ENCODE results near the gene RAB14.

DNA sequence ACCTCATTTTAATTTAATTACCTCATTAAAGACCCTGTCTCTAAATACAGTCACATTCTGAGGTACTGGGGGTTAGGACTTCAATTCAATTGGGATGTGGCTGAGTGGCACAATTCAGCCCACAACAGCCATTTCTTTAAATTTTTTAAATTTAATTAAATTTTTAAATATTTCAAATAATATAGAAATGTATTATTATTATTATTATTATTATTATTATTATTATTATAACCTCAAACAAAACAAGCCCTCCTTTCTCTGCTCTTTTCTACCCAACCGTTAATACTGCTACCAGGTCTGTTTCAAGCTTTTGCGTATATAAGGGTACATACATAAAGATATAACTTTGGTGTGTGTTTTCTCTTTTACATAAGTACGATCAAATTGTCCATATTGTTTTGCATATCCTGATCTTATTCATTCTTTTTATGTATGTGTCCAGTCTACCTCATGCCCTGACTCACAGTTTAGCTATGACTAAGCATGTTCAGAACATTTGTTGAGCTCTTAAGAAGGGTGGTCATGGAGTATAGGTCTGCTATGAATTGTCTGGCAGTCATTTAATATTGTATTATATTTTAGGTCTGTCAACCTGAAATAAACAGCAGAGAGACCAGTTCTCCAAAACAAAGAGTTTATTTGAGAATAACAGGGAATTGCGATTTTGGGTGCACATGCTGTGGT is 16.1 kb upstream of the RAB14 start:
- TF ChIP-seq, protein P1, sequence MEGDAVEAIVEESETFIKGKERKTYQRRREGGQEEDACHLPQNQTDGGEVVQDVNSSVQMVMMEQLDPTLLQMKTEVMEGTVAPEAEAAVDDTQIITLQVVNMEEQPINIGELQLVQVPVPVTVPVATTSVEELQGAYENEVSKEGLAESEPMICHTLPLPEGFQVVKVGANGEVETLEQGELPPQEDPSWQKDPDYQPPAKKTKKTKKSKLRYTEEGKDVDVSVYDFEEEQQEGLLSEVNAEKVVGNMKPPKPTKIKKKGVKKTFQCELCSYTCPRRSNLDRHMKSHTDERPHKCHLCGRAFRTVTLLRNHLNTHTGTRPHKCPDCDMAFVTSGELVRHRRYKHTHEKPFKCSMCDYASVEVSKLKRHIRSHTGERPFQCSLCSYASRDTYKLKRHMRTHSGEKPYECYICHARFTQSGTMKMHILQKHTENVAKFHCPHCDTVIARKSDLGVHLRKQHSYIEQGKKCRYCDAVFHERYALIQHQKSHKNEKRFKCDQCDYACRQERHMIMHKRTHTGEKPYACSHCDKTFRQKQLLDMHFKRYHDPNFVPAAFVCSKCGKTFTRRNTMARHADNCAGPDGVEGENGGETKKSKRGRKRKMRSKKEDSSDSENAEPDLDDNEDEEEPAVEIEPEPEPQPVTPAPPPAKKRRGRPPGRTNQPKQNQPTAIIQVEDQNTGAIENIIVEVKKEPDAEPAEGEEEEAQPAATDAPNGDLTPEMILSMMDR (IDR thresholded peaks at IDR 0.05) = no peak
- TF ChIP-seq, protein P2, sequence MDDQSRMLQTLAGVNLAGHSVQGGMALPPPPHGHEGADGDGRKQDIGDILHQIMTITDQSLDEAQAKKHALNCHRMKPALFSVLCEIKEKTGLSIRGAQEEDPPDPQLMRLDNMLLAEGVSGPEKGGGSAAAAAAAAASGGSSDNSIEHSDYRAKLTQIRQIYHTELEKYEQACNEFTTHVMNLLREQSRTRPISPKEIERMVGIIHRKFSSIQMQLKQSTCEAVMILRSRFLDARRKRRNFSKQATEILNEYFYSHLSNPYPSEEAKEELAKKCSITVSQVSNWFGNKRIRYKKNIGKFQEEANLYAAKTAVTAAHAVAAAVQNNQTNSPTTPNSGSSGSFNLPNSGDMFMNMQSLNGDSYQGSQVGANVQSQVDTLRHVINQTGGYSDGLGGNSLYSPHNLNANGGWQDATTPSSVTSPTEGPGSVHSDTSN (IDR thresholded peaks at IDR 0.05) = no peak
- TF ChIP-seq, protein P3, sequence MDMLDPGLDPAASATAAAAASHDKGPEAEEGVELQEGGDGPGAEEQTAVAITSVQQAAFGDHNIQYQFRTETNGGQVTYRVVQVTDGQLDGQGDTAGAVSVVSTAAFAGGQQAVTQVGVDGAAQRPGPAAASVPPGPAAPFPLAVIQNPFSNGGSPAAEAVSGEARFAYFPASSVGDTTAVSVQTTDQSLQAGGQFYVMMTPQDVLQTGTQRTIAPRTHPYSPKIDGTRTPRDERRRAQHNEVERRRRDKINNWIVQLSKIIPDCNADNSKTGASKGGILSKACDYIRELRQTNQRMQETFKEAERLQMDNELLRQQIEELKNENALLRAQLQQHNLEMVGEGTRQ (IDR thresholded peaks at IDR 0.05; ENCODE audit: borderline replicate concordance, low read depth, low read length) = no peak

Measured in SK-N-SH (cell line).